GM21381 (cell line): ENCODE results near the gene VPS11.
"Not testable (repeated sequence)": the region's sequence is repeated elsewhere in the genome, so short reads cannot be mapped to it uniquely, and the experiment has no call there.

Experiments
- ATAC-seq: cut with Tn5 transposase; IDR thresholded peaks from one replicate; pipeline ENCODE4 v1.9.1; 2021; ENCODE audit warnings: mild to moderate bottlenecking, moderate library complexity; ENCODE audit not compliant: unreplicated experiment

Gene VPS11

DNA sequence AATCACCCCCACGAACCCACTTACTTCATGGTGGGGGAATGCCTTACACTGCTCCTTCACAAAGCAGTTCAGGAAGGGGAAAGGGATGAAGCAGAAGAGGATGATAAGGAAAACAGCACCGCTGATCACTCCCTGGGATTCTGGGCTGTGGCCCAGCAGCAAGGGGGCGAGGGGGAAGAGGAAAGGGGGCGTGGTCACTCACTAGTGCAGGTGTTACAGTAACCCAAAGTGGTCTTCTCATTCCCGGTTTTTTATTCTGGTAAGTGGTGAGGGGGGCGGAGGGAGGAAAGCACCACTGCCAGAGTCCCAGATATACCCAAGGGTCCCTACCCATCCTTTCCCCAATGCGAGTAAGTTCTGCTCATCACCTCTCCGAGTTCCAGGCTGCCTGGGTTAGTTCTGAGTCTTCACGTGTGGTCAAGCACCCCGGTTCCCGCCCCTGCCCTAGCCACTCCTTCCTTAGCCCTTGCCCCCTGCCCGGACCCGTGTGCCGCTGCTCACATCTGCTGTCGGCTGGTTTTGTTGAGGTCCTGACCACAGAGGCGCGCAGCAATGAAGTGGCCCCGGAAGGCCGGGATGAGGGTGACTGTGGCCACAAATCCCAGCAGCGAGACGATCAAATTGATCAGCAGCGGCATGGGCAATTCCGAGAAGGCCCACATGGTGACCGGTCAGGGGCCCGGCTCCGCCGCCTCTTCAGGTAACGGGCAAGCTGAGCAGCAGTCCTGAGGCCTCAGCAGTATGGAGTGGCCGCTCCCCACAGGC lies 33.6 kb downstream of the VPS11 start:
- ATAC-seq: peak; percentile 18

DNA sequence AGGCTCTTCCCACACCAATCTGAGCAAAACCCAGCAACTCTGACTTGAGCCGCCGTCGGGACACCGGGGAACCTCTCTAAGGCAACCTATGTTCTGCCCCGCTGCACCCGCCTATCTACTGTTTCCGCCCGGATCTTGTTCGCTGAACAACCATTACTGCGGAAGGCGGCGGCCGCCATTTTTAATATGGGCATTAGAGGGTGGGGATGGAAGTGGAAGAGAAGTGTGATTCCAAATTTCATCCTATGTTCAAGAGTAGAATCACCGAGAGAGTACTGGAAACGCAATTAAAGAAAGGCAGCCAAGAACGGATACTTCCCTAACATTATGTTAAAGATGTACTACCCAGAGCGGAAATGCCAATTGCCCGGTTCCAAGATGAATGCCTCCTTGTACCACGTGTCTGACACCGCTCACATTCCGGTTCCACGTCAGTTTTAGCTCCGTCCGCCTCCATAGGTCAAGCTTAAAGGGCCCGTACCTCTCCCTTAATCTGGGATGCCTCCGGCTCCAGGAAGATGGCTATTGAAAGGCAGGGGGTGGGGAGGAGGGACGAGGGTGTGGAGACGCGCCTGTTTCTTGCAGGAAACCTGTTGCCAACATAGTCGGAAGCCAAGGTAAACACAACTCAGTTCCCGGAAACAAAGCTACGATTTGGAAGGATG lies 34.3 kb downstream of the VPS11 start, which contains the start of gene DPAGT1:
Gene DPAGT1 (minus strand): TSS at position 95 of the 665 bp plus-strand sequence. CDS start 198 bp downstream, outside the sequence.
- ATAC-seq: peak; percentile 76

DNA sequence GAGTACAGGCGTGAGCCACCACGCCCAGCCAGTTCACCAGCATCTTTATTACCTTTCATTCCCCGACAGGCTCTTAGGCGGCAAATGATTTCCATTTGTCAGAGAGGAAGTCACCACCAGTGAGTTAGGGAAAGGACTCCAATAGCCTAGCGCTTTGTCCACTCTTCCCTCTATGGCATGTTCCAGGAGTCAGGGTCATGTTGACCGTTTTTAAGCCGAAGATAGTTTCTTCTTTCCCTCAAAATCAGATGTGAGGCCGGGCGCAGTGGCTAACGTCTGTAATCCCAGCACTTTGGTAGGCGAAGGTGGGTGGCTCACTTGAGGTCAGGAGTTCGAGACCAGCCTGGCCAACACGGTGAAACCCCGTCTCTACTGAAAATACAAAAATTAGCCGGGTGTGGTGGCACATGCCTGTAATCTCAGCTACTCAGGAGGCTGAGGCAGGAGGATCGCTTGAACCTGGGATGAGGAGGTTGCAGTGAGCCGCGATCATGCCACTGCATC lies 35.6 kb downstream of the VPS11 start:
- not testable (repeated sequence) for ATAC-seq

DNA sequence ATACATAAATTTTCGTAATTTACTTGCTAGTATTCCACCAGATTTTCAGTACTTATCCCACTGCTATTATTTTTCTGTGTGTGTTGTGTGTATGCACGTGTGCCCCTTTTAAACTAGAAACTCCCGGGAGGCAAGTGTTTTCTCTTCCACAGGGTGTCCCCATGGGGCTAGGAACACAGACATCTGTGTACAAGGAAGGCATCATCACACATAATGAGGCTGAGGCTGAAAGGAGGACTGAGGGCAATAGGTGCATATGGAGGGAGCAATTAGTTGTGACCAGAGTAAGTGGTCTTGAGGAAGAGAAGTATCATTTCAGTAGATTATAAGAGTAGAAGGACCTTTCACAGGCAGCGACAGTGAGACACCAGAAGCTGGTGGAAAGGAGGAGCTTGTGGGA lies 36.2 kb downstream of the VPS11 start:
- ATAC-seq: no peak

DNA sequence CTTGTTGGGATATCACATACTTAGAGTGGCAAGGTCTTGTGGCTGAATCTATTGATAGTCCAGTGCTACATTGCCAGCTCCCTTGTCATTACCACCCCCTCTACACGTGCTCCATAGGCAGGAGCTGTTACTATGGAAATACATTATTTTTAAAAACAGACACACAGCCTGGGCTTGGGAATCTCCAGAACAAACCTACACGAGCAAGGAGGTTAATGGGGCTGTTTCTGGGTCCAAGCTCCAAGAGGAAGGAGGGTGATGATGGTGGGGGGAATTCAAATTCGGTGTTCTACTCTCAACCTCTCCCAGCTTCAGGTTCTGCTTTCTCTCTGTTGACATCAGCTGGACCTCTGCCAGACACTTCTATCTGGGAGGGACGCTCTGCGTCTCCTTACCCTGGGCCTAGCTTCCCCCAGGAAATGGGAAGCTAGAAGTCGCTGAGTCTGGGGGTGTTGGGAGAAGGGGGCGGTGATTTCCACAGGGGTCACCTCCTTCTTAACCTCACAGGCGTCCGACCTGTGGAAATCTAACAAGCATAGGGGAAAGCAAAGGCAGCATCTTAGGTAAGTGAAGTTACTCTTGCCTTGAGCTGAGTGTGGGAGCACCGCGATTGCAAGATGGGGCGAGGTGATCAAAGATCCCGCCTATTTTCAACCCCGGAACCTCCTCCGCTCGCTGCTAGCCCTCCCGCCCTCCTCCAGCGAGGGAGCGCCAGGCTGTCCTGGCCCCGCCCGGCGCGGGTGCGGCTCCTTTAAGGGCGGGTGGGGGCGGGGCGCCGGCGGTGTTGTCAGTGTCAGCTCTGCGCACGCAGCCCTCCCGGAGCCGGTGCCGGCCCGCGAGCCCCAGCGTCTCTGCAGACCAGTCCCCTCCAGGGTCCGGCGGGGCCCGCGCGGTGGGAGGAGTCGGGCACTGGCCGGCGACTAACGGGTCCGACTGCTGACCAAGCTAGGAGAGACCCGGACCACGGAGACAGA lies 39.2 kb downstream of the VPS11 start, which contains the start of gene C2CD2L:
Gene C2CD2L (plus strand): TSS at position 781 of the 974 bp plus-strand sequence. CDS start 398 bp downstream, outside the sequence.
- ATAC-seq: peak; percentile 74

DNA sequence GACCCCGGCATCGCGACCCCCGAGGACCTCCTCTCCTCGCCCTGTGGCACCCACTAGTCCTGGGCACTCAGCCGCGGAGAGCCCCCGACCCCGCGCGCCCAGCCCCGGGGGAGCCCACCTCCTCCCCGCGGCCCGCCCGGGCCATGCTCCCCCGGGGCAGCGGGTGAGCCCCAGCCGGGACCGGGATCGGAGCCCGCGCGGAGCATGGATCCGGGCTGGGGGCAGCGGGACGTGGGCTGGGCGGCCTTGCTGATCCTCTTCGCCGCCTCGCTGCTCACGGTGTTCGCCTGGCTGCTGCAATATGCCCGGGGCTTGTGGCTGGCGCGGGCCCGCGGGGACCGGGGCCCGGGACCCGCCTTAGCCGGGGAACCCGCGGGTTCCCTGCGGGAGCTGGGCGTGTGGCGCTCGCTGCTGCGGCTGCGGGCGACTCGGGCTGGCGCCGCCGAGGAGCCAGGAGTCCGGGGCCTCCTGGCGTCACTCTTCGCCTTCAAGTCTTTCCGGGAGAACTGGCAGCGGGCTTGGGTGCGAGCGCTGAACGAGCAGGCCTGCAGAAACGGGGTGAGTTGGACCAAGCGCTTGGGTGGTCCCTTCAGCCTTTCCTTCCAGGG lies 40.0 kb downstream of the VPS11 start:
- ATAC-seq: peak; percentile 13

DNA sequence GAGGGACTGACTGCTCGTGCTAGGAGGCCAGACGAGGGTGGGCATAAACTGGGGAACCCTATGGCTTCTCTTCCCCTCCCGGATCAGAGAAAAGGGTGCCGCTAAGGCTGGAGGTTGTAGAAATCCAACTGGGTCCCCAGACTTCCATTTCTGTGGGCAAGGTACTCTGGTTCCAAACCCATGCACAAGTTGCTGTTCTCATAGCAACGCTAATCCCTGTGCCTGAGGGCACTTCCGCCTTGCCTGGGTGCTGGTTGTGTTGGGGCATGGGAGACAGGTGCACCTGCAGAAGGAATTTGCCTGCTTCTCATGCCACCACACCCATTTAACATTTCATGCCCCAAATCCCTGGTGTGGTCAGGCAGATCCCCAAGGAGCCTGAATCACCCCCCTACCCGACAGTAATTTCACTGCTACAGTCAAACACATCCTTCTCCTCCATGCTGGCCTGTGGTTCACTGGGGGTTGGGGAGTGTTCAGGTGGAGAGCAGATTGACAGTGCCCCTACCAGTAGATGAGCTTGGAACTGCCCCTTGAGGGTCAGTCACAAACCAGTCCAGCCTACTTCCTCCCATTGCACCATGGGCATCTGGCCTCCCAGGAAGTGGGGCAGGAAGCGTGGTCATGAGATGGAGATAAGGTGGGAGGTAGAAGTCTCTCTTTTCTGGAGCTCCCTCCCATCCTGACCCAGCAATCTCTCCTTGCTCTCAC lies 40.7 kb downstream of the VPS11 start:
- ATAC-seq: no peak

DNA sequence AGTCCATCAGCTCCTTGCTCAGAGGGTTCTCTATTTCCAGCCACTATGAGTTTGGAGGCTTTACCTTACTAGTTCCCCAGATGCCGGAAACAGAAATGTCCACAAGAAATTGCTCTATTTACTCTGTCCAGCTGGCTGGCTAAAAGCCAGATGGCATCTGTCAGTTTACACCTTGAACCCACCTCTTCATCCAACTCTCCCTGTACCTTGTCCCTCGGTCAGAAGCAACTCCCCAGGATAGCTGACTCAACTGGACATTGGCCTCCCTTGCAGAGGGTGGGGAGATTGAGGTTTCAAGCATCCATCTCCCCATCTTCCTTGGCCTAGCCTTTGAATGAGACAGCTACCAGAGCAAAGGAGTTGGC lies 41.2 kb downstream of the VPS11 start:
- ATAC-seq: no peak

DNA sequence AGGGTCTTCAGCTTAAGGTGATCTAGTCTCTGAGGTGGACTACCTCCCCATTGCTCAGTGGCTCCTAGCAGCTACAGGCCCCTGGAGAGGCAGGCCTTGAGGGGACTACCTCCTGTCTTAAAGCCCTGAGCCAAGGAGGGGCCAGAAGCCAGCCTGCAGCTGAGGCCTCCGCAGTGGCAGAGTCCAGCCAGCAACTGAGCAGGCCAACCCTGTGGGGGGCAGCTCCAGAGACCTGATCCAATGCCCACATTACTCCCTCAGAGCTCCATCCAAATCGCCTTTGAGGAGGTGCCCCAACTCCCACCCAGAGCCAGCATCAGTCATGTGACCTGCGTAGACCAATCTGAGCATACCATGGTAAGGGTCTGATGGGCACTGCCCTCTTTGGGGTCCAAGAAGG lies 42.2 kb downstream of the VPS11 start:
- no peak for ATAC-seq

DNA sequence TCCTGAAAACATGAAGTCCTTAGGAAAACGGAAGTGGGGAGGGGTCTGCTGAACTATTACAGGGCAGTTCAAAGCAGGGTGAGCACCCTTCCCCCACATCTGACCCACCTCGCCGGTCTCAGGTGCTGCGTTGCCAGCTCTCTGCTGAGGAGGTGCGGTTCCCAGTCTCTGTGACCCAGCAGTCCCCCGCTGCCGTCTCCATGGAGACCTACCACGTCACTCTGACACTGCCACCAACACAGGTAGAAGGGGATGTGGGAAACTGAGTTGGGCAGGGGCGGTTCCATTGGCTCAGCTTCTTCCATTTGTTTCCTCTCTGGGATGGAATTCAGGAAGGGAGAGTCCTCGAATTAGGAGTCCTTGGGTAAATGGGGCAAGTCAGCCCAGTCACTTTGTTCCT lies 42.8 kb downstream of the VPS11 start:
- no peak for ATAC-seq

DNA sequence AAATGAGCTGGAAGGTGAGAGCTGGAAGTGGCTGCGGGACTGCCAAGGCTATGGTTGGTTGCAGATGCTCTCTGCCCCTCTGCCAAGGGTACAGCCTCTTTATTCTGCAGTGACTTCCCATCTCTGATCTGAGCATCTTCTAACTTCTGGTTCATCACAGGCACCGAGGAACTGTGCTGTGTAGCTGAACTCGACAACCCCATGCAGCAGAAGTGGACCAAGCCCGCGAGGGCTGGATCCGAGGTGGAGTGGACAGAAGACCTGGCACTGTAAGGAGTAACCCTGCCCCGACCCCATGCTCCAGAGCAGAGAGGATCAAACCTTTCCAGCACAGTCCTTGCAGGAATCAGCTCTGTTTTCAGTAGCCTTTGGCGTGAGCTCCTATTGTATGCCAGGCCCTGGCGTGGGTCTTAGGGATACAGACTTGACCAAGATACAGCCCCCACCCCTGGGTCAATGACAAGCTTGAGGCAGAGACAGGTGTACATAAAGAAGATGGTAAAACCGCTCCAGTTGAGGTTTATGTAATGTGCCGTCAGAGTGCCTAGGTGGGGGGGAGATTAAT lies 43.8 kb downstream of the VPS11 start:
- no peak for ATAC-seq

DNA sequence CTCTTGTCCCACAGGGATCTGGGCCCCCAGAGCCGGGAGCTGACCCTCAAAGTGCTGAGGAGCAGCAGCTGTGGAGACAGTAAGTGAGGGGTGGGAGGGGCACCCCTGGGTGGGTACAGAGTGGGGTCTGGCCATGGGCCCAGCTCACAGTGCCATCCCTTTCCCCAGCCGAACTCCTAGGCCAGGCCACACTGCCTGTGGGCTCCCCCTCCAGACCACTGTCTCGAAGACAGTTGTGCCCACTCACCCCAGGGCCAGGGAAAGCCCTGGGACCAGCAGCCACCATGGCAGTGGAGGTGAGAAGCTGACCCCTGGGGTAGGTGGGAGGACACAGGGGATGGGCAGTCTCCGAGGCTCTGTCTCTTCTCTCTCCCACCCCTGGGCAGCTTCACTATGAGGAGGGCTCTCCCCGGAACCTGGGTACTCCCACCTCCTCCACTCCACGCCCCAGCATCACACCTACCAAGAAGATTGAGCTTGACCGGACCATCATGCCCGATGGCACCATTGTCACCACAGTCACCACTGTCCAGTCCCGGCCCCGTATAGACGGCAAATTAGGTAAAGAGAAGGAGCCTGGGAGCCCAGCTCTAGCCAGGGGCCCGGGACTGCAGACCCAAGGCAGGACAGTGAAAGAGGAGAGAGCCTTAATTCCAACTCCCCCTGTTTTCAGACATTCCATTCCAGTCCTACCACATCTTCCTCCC lies 44.8 kb downstream of the VPS11 start:
- no peak for ATAC-seq

DNA sequence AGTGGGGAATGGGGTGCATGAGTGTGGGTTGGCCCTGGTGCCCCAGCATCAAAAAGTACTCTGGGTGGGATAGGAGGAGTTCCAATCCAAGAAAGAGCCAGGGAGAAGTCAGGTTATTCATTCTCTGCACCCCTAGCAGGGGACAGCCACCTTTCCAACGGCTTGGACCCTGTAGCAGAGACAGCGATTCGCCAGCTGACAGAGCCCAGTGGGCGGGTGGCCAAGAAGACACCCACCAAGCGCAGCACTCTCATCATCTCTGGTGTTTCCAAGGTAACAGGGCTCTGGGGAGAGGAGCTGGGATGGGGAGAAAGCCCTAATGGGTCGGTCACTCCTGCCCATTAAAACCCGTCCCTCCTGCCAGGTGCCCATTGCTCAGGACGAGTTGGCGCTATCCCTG lies 46.1 kb downstream of the VPS11 start:
- ATAC-seq: no peak

DNA sequence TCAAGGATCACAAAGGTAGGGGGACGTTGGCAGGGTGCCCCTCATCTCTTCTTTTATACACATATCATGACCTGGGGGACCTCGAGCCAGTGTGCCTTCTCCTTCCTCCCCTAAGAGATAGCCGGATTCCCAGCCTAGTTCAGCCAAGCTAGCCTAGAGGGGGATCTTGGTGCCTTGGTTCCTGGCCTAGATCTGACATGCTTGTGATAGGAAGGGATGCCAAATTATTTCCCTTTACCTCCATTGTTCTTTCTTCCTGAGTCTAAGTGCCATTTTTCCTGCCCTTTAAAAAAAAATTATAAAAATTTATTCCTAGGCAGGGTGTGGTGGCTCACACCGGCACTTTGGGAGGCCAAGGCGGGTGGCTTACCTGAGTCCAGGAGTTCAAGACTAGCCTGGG lies 46.7 kb downstream of the VPS11 start:
- ATAC-seq: no peak

DNA sequence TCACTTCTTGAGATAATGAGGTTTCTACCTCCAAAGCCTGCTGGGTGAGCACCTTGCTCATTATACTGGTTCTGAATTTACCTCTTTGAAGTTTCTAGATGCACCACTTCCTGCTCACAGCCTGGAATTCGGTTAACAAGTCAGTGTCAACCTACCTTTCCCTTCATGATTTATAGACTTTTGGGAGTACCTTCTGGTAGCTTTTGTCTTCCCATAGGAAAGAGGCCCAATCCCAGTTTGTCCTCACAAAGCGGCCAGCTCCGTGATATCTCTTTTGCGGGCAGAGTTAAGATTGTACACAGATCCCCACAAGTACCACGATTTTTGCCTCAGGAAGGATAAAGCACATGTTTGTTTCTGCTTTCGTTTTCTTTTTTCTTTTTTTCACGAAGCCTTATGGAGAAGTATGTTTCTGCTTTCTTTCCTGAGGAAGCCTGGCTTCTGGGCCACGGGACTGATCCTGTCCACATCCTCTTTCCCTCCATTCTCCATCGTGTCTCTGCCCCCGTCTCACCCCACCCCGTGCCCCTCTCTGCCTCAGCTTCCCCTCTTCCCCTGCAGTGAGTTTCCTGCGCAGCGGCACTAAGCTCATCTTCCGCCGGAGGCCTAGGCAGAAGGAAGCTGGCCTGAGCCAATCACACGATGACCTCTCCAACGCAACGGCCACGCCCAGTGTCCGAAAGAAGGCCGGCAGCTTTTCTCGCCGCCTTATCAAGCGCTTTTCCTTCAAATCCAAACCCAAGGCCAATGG lies 48.0 kb downstream of the VPS11 start:
- ATAC-seq: no peak

DNA sequence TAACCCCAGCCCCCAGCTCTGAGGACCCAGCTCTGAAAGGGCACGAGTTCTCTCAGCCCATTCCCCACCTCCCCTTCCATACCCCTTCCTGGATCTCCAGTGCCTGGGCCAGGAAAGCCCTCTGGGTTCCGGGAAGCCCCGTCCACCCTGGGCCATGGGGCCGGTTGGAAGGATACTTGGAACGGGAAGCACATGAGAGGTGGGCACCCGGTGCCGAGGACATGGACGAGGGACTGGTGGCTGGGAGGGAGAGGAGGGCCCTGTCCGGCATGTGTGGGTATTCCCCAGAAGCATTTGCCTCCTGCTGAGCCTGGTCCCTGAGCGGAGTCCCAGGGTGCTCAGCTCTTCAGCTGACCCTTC lies 48.6 kb downstream of the VPS11 start:
- ATAC-seq: no peak

DNA sequence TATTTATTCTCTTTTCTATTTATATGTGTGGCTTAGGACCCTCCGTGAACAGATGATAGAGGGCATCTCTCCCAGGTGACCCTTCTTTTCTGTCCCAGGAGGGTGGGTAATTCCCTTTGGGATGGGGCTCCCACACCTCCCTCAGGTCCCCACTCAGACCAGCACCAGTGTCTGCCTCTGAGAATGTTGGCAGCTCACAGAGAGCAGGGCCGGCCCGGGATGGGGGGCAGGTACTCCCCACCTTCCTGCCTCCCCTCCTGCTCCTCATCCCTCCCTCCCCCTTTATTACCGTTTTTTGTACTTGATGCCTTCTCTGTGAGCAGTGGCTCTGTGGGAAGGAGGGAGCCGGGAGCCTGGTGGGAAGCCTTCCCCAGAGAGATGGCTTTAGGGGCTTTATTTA lies 49.0 kb downstream of the VPS11 start:
- ATAC-seq: no peak

DNA sequence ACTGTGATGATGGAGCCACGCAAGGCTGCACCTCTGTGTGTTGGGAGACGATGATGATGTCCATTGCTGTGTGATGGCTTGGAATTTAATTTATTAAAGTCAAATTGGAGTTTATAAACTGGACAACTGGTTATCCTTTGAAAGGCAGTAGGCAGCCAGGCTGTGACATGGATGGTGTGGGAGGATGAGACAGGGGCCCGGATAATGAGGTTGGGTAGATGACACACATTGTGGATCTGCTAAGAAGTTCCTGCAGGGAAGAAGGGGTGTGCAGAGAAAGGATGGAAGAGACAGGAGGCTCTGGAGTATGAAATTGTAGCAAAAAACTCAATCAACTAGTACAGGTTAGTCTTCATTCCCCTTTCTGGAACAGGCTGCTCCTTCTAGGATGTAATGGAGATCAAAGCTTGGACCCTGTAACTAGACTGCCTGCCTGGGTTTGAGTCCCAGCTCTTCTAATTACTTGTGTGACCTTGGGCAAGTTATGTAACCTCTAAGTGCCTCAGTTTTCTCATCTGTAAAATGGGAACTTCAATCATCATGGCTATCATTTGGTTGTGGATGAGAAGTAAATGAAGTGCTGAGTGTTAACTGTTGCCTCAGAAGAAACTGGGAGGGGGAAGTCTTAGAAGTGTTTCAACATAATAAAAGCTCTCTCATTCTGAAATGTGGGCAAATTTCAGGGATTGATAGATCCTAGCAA lies 49.5 kb downstream of the VPS11 start:
- ATAC-seq: no peak
